CD4-positive, alpha-beta T cell treated with Interleukin-17A for 1 hour (primary cell): ENCODE results near the gene FAM171A1.
"Not testable (repeated sequence)": the region's sequence is repeated elsewhere in the genome, so short reads cannot be mapped to it uniquely, and the experiment has no call there.

Experiments used
- DNase-seq: peaks from one replicate; pipeline ENCODE4 v3.0.0-alpha.2; 2020

Gene FAM171A1

DNA sequence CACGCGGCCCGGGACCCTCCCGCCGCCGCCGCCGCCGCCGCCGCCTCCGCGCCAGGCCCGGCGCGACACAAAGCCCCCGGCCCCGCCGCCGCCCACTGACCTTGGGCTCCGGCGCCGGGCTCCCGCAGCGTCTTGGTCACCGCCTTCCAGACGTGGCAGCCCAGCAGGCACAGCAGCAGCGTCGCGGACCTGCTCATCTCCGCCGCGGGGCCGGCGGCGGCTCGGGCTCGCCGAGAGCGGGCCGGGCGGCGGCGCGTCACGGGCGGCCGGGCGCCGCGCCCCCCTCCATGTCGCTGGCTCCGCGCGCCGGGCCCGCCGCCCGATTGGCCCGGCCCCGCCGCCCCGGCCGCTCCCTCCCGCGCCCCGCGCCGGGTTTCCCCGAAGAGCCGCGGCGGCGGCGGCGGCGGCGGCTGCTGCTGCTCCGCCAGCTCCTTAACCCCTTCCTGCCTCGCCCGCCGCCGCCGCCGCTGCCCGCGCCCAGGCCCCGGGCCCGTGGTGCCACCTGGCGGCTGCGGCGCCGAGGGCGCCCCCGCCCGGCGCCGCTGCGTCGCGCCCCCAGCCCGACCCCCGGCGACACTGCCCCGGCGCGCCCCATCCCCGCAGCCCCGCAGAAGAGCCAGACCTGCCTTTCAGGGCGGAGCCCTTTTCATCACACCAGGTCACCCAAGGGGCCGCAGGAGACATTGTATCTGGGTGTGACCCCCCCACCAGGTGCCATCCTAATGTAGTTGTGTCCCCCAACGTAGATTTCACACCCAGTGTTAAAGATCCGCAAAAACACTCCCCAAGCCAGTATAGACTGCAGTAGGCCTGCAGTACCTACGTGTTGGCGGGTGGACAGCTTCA is at the start of gene FAM171A1:
Gene FAM171A1 (minus strand): TSS at position 434 of the 846 bp plus-strand sequence. CDS start 237 bp downstream, at position 197.
- peak; percentile 74 for DNase-seq

DNA sequence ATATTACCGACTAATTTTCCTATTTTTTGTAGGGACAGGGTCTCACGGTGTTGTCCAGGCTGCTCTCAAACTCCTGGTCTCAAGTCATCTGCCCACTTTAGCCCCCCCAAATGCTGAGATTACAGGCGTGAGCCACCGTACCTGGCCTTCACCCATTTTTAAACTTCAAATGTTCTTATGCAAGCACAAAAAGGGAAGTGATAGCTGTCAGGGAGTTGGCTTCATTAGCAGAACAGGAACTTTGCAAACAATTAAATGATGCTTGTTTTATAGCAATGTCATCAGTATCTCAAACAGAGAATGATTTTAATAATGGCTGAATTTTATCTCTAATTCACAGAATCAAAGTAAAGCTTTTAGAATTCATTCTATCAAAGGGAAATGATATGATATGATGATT is 49.8 kb upstream of the FAM171A1 start:
- DNase-seq, result no peak

DNA sequence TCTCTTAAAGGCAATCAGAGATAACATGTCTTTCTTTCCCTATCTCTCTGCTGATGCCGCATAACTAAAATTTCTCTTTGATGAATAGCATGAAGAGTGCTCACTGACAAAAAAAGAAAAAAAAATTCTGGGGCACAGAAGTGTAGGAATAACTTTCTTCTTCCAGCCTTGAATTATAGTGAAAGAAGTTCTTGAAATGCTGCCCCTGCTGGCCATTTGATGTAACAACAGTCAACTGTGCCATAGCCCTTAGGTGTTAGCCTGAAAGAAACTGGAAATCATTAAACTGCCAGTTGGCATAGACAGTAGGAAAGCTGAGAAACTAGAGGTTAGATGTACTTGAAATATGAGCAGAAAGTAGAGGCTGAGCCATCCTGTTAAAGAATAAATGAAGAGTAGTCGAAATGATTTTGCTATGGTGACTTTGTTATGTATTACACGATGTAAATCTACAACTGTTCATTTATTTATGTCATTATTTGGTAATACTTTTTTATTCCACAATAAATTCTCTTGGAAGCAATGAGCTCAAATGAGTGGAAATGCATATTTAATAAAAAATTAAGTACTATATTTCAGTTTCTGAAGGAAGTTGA is 48.3 kb upstream of the FAM171A1 start:
- DNase-seq, result peak; percentile 38

DNA sequence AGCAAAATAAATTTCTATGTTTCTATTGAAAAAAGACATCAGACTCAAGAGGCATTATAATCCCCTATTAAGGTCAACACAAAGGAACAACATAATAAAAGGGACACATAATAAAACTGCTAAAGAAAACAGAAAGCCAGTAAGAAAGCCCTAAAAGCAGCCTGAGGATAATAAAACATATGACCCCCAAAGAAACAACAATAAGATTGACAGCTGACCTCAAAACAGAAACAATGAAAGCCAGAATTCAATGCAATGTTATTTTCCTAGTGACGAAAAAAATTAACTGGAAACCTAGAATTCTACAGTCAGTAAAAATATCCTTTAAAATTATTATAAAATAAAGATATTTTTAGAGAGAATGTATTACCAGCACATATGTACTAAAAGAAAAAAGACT is 44.9 kb upstream of the FAM171A1 start:
- DNase-seq, result no peak

DNA sequence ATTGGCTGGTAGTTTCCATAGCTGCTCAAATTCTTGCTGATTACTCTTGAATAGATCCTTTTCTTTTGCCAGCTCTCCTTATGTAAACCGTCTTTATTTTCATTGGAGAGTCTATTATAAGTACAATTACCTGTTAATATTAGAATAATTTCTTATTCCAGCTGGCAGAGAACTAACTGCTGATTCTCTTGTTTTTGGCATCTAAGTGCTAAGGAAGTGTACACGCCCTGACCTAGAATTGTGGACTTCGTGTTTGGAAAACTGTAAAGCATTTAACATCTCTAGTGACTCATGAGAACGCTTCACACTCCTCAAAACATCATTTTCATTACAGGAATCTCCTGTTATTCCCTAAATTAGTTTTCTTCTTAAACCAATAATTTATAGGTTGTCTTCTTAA is 39.9 kb upstream of the FAM171A1 start:
- no peak for DNase-seq

DNA sequence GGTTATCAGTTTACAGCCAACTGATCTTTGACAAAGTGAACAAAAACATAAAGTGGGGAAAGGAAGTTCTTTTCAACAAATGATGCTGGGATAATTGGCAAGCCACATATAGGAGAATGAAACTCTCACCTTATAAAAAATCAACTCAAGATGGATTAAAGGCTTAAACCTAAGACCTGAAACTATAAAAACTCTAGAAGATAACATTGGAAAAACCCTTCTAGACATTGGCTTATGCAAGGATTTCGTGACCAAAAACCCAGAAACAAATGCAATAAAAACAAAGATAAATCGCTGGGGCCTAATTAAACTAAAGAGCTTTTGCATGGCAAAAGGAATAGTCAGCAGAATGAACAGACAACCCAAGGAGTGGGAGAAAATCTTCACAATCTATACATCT is 38.3 kb upstream of the FAM171A1 start:
- not testable (repeated sequence) for DNase-seq

DNA sequence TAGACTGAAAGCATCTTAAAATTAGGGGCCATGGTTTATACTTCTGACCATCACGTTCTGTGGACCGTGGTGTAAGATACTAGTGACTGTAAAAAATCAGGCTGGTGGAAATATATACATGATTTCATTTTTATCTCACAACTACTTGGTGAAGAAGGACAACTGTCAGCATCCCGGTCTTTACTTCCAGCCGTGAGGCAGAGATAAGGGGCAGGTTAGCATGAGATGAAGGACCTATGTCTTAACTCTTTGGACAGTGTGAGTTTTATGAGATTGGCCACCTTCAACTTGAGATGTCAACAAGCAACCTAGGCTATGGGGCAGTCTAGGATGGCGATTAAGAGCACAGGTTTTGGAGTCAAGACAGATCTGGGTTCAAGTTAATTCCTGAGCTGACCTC is 37.5 kb upstream of the FAM171A1 start:
- no peak for DNase-seq

DNA sequence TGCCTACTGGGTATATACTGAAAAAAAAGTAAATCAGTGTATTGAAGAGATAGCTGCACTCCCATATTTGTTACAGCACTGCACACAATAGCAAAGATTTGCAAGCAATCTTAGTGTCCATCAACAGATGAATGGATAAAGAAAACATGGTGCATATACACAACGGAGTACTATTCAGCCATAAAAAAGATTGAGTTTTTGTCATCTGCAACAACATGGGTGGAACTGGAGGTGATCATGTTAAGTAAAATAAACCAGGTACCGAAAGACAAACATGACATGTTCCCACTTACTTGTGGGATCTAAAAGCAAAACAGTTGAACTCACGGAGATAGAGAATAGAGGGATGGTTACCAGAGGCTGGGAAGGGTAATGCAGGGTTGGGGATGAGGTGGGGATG is 34.2 kb upstream of the FAM171A1 start:
- DNase-seq, result no peak

DNA sequence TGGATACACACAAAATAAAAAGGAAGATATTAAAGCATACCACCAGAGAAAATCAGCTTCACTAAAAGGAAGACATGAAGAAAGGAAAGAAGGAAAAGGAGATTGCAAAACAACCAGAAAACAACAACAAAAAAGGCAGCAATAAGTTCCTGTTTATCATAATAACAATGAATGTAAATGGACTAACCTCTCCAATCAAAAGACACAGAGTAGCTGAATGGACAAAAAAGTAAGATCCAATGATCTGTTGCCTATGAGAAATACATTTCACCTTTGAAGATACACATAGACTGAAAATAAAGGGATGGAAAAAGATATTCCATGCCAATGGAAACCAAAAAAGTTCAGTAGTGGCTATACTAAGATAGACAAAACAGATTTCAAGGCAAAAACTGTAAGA is 30.3 kb upstream of the FAM171A1 start:
- no peak for DNase-seq

DNA sequence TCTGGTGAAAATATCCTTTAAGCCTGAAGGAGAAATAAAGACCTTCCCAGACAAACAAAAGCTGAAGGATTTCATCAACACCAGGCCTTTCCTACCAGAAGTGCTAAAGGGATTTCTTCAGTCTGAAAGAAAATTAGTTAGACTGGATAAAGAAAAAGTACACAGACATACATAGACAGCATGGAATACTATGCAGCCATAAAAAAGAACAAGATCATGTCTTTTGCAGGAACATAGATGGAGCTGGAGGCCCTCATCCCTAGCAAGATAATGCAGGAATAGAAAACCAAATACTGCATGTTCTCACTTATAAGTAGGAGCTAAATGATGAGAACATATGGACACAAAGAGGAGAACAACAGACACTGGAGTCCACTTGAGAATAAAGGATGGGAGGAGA is 29.4 kb upstream of the FAM171A1 start:
- not testable (repeated sequence) for DNase-seq

DNA sequence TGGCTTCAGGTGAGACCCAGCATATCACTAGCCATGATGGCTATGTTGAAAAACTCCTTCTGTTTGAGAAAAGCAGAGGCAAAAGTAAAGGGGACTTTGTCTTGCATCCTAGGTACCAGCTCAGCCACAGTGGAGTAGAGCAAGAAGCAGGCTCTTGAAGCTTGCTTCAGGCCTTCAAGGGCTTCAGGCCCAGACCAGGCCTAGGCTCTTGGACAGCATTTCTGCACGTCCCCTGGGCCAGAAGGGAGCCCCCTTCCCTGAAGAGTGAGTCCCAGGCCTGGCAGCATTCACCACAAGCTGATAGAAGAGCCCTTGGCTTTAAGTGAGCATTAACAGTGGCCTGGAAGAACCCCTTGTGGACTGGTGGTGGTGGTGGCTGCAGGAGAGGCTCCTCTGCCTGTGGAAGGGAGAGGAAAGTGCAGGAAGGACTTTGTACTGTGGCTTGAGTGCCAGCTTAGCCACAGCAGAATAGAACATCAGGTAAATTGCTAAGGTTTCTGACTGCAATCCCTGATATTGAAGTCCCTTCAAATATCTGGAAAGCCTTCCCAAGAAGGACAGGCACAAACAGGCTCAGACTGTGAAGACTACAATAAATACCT is 28.1 kb upstream of the FAM171A1 start:
- no peak for DNase-seq

DNA sequence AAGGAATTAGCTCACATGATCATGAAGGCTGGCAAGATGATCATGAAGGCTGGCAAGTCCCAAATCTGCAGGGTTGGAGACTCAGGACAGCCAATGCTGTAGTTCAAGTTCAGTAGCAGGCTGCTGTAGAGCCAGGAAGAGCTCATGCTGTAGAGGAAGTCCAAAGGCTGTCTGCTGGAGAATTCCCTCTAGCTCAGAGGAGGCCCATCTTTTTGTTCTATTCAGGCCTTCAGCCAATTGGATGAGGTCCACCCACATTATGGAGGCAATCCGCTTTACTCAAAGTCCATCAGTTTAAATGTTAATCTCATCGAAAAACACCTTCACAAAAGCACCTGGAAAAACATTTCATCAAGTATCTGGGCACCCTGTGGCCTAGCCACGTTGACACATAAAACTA is 24.8 kb upstream of the FAM171A1 start:
- DNase-seq, result no peak

DNA sequence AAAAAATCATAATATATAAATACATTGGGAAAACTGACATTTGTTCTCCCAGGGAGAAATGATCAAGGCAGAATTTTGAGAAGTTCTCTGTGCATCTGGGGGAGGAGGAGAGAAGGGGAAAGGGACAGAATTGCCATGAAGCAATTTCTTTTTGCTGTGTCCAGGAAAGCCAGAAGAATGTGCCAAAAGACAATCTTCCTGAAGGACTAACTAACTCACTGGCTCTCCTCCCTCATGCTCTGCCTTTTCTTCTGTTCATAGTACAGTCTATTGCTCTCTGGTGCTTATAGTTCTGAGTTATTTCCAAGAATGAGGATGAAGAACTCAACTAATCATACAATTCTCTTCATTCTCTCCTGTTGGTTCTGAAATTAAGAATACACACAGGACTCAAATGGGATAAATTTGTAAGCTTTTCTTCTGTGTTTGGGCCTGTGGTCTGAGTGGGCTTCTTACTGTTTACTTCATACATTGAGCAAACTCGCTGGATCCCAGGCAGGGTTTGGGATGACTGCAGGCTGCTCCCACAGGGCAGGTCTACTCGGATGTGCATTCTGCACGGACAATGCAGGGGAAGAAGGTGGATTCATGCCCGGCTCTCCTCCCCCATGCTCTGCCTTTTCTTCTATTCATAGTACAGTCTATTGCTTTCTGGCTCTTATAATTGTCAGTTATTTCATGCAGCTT is 22.2 kb upstream of the FAM171A1 start:
- no peak for DNase-seq

DNA sequence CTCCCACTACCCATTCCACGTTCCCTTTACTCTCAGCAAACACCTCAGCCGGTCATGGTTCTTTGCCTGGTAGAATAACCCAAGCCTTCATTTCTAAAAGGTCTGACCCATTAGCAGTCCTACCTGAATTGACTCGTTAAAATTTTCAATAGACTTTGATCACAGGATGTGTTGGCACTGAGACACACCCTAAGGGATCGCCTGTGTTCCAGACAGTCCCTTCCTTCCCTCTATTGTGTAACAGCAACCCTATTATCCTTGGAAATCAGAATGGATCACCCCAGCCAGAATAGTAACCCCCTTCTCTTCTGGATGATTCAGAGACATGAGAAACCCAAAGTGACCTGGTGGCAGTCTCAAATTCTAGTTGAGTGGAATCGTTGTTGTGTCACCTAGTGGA is 20.4 kb upstream of the FAM171A1 start:
- no peak for DNase-seq

DNA sequence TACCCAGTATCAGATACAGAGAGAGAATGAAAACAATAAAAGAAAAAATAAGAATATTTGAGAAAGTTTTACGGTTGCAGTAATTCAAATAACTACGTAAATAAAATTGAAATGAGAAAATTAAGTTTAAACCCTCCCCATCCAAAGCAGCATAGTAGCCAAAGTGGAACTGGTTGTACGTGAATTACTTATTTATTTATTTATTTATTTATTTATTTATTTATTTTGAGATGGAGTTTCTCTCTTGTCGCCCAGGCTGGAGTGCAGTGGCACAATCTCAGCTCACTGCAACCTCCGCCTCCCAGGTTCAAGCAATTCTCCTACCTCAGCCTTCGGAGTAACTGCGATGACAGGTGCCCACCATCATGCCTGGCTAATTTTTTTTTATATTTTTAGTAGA is 17.1 kb upstream of the FAM171A1 start:
- not testable (repeated sequence) for DNase-seq

DNA sequence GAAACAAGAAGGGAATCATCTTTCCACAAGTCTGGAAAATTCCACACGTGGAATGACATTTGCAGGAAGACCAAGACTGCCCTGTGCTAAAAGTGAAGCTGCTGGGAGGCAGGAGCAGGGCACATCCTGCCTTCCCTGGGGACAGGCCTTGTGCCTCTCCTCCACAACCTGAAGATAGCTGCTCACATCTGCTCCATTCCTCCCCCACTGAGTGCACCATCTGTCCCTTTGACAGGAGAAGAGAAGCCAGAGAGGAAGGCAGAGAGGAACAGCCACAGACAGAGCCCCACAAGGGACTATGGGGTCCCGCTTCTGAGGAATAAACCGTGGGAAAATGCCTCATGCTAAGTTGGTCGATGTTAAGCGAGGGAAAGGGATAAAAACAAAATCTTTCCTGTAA is 15.9 kb upstream of the FAM171A1 start:
- no peak for DNase-seq

DNA sequence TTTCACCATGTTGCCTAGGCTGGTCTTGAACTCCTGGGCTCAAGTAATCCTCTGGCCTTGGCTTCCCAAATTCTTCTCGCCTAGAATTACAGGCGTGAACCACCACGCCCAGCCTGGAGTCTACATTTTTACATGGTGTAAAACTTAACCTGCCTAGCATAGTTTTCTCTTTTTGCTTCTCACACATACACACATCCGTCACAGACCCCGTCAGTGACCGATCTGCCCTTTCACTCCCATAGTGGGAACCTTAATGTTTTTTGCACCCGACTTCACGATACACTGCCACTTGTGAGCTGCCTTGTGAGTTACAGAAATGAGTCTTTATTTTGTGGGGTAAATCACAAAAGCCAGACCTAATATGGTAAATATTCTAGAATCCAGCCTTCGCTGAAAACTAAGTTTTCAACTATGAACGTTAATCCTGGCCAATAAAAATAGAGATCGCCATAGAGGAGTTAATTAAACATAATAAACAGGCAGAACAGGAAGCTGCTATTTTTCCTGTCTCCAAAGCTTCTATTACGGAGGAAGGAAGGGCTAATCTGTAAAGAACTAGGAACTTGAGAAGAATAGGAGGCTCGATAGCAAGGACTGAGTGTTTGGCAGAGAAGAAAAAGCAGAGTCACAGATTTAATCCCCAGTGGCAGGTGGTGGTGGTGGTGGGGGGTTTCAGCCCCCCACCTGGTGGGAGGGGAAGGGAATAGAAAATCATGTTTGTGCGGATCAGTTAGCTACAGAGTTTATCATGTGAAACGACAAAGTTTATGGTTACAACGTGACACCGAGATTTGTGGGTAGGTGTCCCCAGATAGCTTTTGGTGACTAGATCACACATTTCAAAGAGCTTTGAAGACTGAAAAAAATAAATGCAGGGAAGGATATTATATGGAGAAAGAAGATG is 14.7 kb upstream of the FAM171A1 start:
- DNase-seq, result no peak

DNA sequence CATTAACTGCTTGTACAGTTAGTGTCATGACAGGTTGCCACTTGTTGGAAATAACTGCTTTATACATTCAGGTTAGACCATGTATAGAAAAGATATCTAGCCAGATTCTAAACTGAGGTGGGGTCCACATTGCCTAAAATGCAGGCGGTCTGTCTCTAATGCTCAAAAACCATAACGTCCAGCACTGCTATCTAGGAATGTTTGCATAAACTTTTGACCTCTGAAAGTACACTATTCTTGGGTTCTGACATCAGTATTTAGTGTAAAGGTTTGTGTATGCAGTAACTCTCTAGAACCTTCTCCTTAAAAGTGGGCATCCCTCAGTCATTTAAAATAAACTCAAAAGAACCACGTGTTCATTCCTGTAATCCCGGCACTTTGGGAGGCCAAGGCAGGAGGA is 10.3 kb upstream of the FAM171A1 start:
- no peak for DNase-seq

DNA sequence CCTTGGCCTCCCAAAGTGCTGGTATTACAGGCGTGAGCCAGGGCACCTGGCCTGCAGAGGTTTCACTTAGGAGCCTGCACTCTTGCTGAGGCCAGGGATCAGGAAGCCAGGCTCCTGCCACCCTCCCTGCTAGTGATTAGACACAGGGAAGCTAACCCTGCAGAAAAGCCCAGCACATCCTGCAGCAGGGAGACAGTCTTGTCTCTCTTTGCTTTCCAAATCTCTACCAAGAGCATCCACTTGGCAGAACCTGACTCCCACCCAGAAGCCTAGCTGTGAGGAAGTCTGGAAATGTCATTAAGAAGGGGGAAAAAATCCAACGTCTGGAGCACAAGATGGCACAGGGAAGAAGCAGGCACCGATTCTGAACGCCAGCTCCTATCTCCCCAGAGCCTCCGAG is 8.0 kb upstream of the FAM171A1 start:
- DNase-seq, result no peak

DNA sequence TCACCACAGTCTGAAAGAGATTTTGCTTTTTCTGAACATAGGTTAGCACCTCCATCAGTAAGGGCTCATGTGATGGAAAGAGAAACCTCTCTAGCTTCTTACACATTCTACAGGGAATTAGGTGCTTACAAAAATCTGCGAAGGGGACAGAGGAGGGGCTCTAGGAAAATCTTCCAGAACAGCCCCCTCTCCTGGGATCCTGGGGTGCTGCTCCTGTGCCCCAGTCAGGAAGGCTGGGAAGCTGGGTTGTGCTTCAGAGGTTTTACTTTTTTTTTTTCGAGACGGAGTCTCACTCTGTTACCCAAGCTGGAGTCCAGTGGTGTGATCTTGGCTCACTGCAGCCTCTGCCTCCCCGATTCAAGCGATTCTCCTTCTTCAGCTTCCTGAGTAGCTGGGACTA is 7.5 kb upstream of the FAM171A1 start:
- DNase-seq, result no peak

DNA sequence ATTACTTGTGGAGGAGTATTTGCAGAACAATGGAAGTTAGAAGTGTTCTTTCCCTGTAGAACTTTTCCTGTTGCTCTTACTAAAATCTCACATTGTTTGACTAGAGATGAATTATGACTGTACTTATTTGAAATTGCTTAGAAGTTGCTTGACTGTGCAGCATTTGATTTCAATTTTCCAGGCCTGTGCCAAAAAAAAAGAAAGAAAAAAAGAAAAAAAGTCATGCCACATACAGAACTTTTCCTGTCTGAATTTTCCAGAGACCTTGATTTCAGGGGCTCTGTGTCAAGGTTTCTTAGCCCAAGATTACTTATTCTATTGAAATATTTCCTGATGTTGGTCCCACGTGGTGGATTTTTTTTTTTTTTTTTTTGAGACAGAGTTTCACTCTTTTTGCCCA is 3.5 kb upstream of the FAM171A1 start:
- no peak for DNase-seq

DNA sequence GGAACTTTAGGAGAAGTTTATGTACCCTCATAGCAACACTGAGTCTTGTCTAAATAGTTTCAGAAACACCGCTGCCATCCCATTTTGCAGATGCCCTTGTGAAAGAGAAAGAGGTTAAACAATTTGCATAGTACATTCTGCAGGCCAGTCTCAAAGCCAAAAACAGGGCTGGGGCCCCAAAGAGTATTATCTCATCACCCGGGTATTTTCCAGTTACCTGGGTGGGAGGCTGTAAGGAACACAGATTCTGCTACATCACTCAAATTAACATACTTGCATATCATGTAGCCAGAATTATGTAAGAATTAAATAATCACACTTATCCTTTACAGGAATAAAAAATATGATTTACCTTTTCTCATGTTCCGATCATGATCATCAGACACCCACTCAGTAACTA is 3.1 kb upstream of the FAM171A1 start:
- no peak for DNase-seq

DNA sequence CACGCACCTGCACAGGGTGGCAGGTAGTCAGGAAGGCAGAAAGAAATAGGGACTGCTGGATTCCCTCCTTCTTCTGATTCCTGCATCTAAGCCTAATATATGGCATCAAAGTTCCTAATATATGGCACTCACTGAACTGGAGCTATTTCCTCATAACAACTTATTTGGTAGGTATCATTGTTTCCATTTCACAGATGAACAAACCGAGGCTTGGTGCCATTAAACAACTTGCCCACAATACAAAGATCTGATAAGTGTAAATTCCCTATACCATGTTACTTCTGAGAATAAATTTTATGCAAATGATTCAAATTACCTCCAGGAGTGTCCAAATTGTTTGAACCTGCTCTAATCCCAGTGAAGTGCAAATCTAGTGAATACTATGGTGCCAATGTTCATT is 2.1 kb upstream of the FAM171A1 start:
- no peak for DNase-seq
